ENCODE data around the gene DUSP1.

Gene DUSP1

DNA sequence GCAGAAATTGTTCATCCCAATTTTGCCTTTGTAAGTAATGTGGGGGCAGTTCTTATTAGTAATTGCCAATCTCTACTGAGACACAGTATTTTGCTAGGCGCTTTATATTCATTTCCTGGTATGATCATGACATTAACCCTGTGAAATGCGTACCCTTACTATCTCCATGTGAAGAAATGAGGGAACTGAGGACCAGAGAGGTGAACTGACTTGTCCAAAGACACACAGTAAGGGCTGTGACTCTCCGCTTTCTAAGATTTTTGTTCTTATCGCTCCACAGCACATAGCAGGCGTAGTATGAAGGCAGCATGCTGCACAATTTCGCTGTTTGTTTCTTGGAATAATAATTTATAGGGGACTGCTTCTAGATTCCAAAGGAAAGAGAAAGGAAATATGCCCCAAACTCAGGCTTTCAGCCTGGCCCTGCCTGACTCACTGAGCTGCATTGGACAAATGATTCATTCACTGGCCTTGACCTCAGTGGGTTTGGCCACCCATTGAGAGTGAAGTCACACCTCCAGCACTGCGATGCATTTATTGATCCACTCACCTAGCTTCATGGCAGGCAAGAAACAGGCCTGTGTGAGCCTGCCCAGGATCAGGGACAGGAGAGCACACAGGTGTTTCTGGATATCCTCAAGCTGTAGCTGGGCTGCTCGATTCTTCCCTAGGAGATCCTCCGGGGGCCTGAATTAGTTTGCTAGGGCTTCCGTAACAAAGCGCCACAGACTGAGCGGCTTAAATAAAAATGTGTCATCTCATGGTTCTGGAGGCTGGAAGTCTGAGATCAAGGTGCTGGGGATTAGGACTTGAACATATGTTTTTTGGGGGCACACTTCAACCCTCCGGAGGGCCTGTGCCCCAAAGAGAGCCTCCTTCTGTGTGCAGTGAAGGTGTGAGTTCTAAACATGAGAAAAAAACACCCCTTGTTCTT, 7.2 kb upstream of the DUSP1 start:
- FAIRE-seq = no peak

DNA sequence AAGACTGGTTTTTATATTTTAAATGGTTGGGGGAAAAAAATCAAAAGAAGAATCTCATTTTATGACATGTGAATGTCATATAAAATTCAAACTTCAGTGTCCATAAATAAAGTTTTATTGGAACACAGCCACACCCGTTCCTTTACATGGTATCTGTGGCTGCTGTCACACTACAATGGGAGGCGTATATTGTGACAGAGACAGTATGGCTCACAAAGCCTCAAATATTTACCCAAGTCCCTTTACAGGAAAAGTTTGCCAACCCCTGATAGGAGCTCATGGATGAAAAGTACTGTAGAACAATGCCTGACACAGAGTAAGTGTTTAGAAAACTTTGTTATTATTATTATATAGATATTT, 5.2 kb upstream of the DUSP1 start:
- FAIRE-seq = no peak

DNA sequence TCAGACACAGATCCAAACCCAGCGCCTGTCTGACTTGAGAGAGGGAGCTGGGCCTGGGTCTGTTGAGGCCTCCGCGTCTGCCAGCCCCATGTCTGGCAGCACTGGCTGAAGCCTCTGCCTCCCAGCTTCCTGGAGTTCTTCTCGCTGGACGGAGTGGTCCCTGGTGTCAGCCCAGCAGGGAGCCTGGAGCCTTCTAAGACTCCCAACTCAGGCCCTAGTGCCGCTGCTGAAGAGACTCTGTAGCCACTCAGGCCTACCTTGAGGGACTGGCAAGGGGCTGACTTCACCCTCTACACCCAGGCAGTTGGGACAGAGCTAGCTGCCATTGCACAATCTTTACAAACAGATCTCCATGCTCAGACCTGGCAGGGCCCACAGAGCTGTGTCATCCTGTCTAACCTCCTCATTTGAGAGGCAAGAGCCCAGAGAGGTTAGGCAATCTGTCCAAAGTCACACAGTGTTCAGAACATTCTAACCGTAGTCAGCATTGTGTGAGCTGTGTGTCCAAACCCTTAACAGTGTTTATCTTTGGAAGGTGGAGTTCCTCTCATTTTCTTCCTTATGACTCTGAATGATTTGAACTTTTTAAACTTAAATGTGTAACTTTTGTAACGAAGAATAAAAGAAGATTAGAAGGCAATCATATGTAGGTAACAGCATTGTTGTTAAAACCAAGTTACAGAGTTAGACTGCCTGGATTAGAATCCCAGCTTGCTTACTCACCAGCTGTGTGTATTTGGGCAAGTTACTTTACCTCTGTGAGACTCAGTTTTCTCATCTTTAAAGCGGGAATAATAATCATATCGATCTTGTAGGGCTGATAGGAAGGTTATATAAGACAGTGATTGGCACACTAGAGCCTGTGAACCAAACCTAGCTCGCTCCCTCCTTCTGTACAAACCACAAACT, 4.6 kb upstream of the DUSP1 start:
- FAIRE-seq = no peak

DNA sequence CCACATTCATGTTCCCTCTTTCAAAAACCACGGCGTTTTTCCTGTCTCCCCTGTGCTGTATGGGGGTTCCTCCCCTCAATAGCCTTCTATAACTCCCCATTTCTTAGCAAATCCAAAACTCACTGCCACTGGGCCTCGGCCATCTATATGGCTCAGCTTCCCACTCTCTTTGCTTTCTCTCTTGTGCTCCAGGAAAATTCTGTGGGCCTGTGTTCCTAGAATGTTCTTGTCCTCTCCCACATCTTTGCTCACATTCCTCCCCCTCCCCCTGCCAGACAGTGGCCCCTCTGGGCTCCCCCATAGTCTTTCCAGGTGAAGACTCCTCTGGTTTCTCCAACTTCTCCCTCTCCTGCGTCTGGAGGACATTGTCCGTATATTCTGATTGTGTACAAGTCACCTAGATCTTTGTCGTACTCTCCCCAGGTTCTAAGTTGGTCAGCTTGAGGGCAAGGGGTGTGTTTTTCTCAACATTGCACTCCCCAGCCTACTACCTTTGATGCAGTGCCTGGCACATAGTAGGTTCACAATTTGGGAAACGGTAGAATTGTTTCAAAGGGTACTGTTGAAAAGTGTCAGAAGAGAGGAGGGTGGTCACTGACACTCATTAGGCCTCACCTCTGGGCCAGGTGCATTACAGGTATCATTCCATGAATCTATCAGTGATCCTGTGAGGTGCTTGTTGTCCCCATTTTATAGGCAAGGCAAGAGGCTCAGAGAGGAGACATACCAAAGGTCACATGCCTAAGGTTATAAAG, 3.7 kb upstream of the DUSP1 start:
- FAIRE-seq = no peak

DNA sequence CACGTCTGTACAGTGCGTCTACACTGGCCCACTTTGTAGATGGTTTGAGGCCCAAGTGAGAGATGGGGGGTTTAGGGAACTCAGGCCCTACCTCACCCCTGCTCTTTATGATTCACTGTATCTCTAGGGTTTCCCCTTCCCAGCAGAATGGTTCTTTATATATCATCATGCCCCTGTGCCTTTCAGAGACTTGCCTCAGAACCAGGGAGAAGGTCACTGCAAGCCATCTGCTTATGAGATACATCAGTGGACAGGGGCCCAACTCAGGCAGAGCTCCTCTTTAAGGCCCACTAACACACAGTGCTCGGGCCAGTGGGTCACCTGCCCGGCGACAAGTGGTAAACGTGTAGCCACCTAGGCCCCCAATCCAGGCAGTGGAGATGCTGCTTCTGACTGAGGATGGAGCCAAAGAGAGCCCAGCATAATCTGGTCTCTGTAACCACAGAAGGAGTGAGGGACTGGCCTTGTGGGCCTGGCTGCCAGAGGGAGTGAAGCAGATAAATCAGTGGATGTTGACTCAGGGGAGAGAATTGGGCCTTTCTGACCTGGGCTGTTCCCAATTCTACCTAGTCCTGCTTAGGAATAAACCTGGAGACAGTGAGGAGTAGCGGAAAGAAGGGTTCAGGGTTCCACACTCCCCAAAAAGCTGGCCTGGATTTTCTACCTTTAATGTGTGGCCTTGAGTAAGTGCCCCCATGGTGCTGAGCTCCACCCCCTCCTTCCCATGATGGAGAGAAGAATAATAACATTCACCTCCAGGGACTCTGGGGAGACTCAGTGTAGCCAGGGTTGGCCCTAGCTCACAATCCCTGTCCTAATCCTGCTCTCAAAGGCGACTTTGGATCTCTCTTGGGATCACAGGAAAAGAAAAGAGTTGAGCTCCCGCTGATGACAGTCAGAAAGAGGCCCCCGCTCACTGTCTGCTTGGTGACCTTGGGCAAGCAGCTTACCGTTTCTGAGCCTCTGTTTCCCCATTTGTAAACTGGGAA, 2.8 kb upstream of the DUSP1 start:
- no peak for FAIRE-seq

DNA sequence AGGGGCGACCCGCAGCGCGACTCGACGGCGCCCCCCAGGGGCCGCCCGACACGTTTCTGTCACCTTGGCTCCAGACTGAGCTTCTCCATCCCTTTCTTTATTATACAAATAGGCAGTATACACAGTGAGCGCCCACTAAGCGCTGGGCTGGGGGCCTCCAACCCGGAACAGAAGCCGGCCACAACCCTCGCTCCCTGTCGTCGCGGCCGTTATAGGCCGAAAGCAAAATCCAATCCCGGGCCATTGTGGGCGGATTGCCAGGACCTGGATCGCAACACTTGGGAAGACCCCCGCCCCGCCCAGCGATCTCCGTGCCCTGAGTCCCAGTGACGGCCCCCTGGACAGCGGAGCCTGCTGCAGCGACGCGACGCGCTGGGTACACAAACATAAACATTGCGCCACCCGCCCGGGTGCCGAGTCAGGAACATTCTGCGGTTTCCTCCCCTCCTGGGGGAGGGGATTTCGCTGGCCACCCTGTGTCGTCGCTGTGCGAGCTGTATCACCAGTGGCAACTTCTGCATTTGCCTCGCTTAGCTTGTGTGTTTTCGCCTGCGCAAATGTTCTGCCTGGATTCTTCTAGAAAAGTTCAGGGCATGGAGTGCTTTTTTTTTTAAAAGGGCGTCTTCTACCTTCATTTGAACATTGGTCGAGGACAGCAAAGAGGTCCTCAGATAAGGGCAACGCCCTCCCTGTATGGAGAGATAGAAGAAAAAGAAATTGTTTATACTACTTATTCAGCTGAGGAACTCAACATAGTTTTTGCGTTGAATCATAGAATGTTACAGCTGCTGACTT, 1.3 kb upstream of the DUSP1 start:
- no peak for FAIRE-seq

DNA sequence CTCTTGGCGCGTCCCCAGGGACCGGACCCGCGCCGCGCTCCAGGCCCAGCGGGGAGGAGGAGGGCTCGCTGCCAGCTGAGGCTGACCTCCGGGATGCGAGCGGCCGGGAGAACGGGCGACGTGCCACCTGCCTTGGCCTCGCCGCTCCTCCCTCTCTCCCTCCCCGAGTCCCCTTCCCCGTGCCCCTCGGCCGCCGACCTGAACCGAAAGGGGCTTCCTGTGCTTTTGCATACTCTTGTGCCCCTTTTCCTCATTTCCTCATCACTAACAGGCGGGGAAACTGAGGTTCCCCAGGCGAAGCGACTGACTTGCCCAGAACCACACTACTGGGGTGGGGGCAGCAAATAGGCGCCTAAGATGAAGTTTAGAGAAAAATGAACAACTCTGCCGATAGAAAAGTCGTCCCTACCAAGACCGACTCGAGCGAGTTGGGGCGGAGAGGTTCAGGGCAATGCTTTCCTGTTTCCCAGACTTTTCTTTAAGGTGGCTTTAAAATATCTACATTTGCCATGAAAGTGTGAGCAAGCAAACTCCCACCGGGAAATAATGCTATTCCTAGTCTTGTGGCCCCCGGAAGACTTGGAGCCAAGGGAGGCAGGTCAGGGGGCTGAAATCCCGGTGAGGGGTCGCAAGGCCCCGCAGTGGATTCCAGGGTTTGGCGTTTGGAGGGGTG, 580 bp upstream of the DUSP1 start:
- no peak for FAIRE-seq

DNA sequence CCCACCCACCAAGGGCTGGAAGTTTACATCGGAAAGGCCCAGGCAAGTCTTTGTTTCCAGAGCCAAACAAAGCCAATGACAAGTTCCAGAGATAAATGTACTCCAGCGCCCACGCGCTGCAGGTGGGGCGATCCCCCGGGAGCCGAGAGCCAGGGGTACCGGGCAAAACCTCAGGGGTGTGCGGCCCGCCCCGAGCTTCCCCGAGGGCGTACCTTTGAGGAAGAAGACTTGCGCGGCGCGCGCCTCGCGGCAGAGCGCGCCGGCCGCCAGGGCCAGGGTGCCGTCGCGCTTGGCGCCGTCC, 671 bp downstream of the DUSP1 start:
- FAIRE-seq = no peak

DNA sequence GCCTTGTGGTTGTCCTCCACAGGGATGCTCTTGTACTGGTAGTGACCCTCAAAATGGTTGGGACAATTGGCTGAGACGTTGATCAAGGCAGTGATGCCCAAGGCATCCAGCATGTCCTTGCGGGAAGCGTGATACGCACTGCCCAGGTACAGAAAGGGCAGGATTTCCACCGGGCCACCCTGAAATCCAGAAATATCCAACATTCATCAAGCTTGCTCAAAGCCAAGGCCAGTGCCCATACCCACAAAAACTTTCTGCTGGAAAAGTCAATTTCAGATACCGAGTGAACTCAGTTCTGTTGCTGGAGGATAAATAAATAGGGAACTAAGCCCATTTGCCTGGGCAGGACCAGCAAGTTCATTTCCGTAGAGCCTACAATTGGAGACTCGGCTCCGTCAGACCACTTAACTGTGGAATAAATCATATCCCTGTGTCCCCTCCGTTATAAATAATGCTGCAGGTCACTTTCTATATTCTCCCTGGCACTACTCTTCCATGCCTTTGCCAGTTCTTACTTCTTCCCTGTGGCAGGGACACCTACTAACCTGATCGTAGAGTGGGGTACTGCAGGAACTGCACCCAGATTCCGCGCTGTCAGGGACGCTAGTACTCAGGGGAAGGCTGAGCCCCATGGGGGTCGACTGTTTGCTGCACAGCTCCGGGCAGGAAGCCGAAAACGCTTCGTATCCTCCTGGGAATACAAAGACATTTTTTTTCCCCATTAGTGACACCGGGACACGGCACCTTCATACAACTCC, 1.2 kb downstream of the DUSP1 start:
- FAIRE-seq = no peak

DNA sequence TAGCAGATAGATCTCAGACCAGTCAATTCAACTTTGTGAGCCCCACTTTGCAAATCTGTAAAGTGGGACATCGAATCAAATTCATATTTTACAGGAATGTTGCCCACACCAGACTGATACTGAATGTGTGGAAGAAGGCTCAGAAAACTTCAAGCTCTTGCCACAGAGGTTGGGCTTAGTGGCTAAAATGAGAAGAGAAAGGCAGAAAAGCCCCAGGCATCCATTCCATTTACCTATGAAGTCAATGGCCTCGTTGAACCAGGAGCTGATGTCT, 1.7 kb downstream of the DUSP1 start:
- no peak for FAIRE-seq

DNA sequence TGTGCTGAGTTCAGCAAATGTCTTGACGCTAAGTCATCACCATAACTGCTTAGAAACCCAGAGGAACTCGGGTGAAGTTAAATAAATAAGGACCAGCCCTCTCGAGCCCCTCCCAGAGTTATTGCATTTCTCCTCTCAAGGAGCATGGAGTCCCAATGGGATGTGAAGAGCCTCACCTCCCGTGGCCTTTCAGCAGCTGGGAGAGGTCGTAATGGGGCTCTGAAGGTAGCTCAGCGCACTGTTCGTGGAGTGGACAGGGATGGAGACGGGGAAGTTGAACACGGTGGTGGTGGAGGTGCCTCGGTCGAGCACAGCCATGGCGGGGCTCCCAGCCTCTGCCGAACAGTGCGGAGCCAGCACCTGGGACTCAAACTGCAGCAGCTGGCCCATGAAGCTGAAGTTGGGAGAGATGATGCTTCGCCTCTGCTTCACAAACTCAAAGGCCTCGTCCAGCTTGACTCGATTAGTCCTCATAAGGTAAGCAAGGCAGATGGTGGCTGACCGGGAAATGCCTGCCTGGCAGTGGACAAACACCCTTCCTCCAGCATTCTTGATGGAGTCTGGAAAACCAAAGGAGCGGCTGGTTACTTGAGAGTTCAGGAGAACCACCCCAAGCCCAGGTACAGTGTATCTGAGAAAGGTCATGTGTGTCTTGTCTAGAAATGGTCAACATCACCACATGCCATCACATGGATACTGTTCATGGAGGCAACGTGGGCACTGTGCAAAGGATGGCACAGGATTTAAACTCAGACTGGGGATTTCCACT, 2.2 kb downstream of the DUSP1 start:
- no peak for FAIRE-seq

DNA sequence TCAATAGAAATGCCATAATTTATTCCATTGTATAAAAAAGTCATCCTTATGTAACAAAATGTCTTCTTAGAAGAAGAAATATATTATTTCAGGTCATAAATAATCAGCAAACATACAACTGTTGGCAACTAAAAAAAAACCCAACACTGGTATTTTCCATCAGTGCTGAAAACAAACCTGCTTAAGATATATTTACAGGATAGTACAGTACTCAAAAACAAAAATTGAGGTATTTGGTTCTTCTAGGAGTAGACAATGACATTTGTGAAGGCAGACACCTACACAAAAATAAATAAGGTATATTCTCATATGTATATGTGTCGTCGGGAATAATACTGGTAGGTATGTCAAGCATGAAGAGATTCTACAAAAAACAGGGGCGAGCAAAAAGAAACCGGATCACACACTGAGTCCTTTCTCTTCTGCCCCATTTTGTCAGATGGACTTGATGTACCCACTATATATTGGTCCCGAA, 2.9 kb downstream of the DUSP1 start:
- no peak for FAIRE-seq

DNA sequence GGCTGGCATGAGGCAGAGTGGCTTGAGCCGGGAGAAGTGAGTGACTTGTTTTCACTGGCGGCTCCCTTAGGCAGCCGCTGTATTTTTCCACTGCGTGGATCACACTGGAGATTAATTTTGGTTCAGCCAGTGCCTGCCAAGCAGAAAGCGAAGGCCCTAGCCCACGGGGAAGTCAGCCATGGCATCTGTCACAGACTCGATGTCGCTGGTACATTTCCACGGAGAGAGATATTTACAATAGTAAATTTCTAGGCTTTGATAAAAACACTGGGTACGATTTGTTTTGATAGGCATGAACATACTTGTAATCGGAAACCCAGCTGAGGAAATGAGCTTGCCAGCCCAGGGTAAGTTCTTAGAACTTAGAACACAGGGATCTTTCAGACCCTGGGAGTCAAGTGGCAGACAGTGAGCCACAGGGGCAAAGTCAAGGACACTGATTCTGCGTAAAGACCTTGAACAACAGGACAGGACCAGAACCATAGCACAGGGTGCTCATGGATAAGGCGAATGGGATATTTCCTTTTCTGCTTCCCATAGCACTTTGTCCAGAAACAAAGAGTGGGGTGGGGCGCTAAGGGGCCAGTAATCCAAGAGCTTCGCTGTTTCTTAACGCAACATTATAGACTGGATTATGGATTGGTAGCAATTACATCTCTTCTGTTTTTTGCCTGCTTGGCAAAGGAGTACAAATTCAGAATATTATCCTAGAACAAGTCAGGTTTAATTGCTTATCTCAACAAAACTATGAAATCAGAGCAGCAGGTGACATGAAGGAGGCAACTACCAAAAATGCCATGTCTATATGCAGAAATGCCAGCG, 4.5 kb downstream of the DUSP1 start:
- no peak for FAIRE-seq

DNA sequence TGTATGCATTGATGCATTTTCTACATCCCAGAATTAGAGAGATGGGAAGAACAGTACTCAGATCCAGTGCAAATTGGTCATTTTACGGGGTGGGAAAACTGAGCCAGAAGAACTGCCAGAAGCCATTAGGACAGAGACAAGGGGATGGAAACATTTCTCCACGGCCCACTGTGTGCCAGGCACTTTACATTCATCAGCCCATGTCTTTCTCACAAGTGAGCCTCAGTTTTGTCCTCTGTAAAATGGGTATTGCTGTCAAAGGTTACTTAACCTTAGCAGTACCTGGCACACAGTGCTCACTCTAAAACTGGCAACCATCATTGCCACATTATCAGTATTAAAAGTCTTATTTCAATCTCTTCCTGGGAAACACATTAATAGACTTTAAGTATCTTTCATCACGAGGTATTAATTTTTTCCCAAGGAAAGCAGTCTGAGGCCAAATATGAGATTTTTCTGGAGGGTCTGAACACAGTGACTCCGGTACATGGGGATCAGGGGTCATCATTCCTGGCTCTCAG, 5.2 kb downstream of the DUSP1 start:
- FAIRE-seq = no peak

DNA sequence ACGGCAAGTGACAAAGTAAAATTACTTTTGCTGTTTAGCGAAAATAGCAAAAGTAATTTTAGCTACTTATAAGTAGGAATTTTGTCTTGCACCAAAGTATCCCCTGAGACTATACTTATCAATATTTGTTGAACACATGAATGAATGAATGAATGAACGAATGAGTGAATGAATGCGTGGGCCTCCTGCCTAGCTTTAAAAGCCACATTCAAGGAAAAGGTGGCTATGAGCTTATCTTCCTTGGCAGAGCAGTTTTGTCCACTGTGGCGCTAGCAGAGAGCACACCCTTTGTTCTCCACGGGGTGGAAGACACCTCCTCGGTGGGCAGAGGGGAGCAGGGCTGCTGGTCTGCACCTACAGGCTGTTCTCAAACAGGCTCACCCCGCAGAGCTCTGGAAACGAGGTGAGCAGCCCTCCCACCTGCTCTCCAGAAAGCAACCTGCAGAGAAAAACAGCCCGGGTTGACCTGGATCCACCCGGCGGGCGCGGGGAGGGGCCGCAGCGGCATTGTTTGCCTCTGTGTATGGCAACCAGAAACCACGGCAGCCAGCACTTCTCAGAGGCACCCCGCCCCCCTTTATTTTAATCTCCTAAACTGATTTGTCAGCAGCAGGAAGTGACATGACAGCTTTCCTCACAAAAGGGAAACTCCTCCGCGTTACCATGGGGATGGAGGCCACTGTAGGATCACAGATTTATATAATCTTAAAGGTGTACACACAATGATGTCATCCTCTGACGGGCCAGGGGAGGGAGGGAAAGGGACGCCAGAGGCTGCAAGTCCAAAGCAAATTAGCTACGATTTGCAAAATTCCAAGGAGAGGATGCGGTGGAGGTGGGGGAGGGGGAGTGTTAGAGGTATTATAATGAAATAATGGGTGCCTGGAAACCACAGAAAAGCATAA, 5.9 kb downstream of the DUSP1 start:
- FAIRE-seq = peak; percentile 91

DNA sequence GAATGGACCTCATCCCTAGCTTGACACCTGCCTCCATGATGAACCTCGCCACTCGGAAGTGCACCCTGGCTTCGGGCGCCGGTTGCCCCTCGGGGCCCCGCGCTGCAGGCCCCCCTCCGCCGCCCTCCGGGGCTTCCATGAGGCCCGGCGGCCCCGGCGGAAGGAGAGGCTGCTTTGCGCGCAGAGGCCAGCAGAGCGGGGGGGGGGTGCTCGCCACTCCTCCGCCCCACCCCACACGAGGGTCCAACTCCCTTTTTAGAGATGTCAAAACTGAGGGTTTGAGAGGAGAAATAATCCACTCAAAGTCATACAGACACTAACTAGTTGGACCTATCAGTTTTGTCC, 7.9 kb downstream of the DUSP1 start:
- FAIRE-seq = no peak
